GM23338 (cell line): Measurements from ENCODE around the gene SFXN5. TPM values are rescaled to one million over a fixed set of nuclear protein-coding genes. Genes with fewer than 3 reads are reported as not detected.

Experiments
- ATAC-seq: fragments of 200-7000 bp; cut with Tn5 transposase; 3 replicates; pipeline ENCODE4 v1.9.1; 2020
- DNase-seq: peaks from one replicate; pipeline ENCODE4 v3.0.0-alpha.2; 2015; ENCODE audit warnings: low spot score
- H2AFZ ChIP-seq: fragments of 200-600 bp; sonication (generic); 2 replicates; pipeline ENCODE4 v1.8.0; 2016; ENCODE audit warnings: antibody characterized with exemption, mild to moderate bottlenecking, moderate library complexity
- H3F3A ChIP-seq: fragments of 200-600 bp; sonication (generic); replicated peaks from 2 replicates; pipeline ENCODE4 v1.8.0; 2017; ENCODE audit warnings: antibody characterized with exemption, mixed run types, low read depth
- H3K27ac ChIP-seq: fragments of 200-600 bp; sonication (generic); 2 replicates; pipeline ENCODE4 v1.6.1; 2016; ENCODE audit warnings: low read depth
- H3K27me3 ChIP-seq: fragments of 200-600 bp; sonication (generic); 2 replicates; pipeline ENCODE4 v1.8.0; 2016; ENCODE audit warnings: mild to moderate bottlenecking, mixed run types, moderate library complexity; ENCODE audit not compliant: insufficient read depth
- H3K36me3 ChIP-seq: fragments of 200-600 bp; sonication (generic); 2 replicates; pipeline ENCODE4 v1.8.0; 2016; ENCODE audit warnings: mild to moderate bottlenecking; ENCODE audit not compliant: insufficient read depth
- H3K4me1 ChIP-seq: fragments of 200-600 bp; sonication (generic); 2 replicates; pipeline ENCODE4 v1.8.0; 2016; ENCODE audit warnings: mild to moderate bottlenecking, moderate library complexity; ENCODE audit not compliant: insufficient read depth
- H3K4me2 ChIP-seq: fragments of 200-600 bp; sonication (generic); 2 replicates; pipeline ENCODE4 v1.7.1; 2017; ENCODE audit warnings: mixed run types
- H3K4me3 ChIP-seq: fragments of 200-600 bp; sonication (generic); 2 replicates; pipeline ENCODE4 v1.6.1; 2016; ENCODE audit warnings: mixed run types
- H3K79me2 ChIP-seq: fragments of 200-600 bp; sonication (generic); replicated peaks from 2 replicates; pipeline ENCODE4 v1.8.0; 2017; ENCODE audit warnings: mild to moderate bottlenecking; ENCODE audit not compliant: insufficient read depth
- H3K9me2 ChIP-seq: fragments of 200-600 bp; sonication (generic); 2 replicates; pipeline ENCODE4 v1.8.0; 2017; ENCODE audit not compliant: insufficient read depth
- H4K20me1 ChIP-seq: fragments of 200-600 bp; sonication (generic); replicated peaks from 2 replicates; pipeline ENCODE4 v1.8.0; 2017; ENCODE audit warnings: mild to moderate bottlenecking; ENCODE audit not compliant: insufficient read depth
- H3K27ac Mint-ChIP-seq: 2 replicates; pipeline ENCODE4 v1.8.0; 2020; ENCODE audit warnings: inconsistent platforms, mild to moderate bottlenecking, moderate library complexity, mixed read lengths
- H3K27me3 Mint-ChIP-seq: 3 replicates; pipeline ENCODE4 v1.8.0; 2022; ENCODE audit warnings: low read depth, mild to moderate bottlenecking, moderate library complexity, mixed read lengths, inconsistent platforms; ENCODE audit not compliant: insufficient read depth, poor library complexity
- H3K36me3 Mint-ChIP-seq: 3 replicates; pipeline ENCODE4 v1.8.0; 2021; ENCODE audit warnings: low read depth, mild to moderate bottlenecking, inconsistent platforms, moderate library complexity, mixed read lengths
- H3K4me1 Mint-ChIP-seq: 3 replicates; pipeline ENCODE4 v1.8.0; 2020; ENCODE audit warnings: mild to moderate bottlenecking, inconsistent platforms, mixed read lengths
- H3K4me3 Mint-ChIP-seq: 3 replicates; pipeline ENCODE4 v1.8.0; 2021; ENCODE audit warnings: moderate library complexity, mild to moderate bottlenecking, inconsistent platforms, mixed read lengths
- H3K9me3 Mint-ChIP-seq: 3 replicates; pipeline ENCODE4 v1.8.0; 2020; ENCODE audit warnings: moderate library complexity, mild to moderate bottlenecking, inconsistent platforms, mixed read lengths
- CTCF ChIP-seq, 2 experiments: fragments of 200-600 bp in 1 of 2; sonication (generic) in 1 of 2; conservative IDR thresholded peaks; 2 replicates each; pipeline versions ENCODE4 v1.5.1 to v1.6.1; 2016 to 2017; ENCODE audit warnings: antibody characterized with exemption in 2 of 2, low read depth in 2 of 2, mild to moderate bottlenecking in 2 of 2, moderate library complexity in 1 of 2
- ETS1 ChIP-seq: IDR thresholded peaks from 2 replicates; pipeline ENCODE4 v1.6.1; 2016; ENCODE audit warnings: antibody characterized with exemption
- EZH2phosphoT487 ChIP-seq: fragments of 200-600 bp; sonication (generic); IDR thresholded peaks from one replicate; pipeline ENCODE4 v1.8.1; 2018; ENCODE audit warnings: antibody characterized with exemption; ENCODE audit not compliant: unreplicated experiment
- JUNB ChIP-seq: IDR thresholded peaks from one replicate; pipeline ENCODE4 v1.6.1; 2016; ENCODE audit warnings: antibody characterized with exemption; ENCODE audit not compliant: unreplicated experiment
- NANOG ChIP-seq: IDR thresholded peaks from 2 replicates; pipeline ENCODE4 v1.6.1; 2016; ENCODE audit warnings: antibody characterized with exemption, borderline replicate concordance
- POLR2AphosphoS5 ChIP-seq: IDR thresholded peaks from 2 replicates; pipeline ENCODE4 v1.6.1; 2016; ENCODE audit warnings: antibody characterized with exemption, low read depth
- STAT1 ChIP-seq: IDR thresholded peaks from one replicate; pipeline ENCODE4 v1.6.1; 2016; ENCODE audit warnings: antibody characterized with exemption; ENCODE audit not compliant: unreplicated experiment
- ZNF114 ChIP-seq: fragments of 250-450 bp; sonication (Bioruptor Pico); IDR thresholded peaks from 2 replicates; pipeline ENCODE4 v1.5.0; 2020; ENCODE audit warnings: mild to moderate bottlenecking, moderate library complexity
- ZNF331 ChIP-seq: fragments of 250-450 bp; sonication (Bioruptor Pico); IDR thresholded peaks from 2 replicates; pipeline ENCODE4 v1.5.0; 2020; ENCODE audit warnings: low read depth, mild to moderate bottlenecking, moderate library complexity
- polyA plus RNA-seq: library from polyadenylated mRNA; unstranded; fragments of >200 nt; fragmentation: Nextera tagmentation; extraction: Ambion mirVana; gene quantifications from 2 replicates; pipeline ENCODE4 v1.2.1, GENCODE V29; 2016
- total RNA-seq: library from RNA; depleted of rRNA; stranded (reverse); fragments of >200 nt; shearing (Covaris generic); gene quantifications from 2 replicates; pipeline ENCODE4 v1.2.3, GENCODE V29; 2014

SFXN5 gene
- total and polyA plus RNA-seq, 2 experiments from 2014 or later: 23.6 to 25.8 TPM

- 0 out of 2 replicates have a peak, but pooled peaks cover 3% of the 10 kb centered on the region for H3K9me2 ChIP-seq
- no peak for DNase-seq
- H3F3A ChIP-seq: peaks cover 13% of the 10 kb centered on the region
- no peaks in the 10 kb centered on the region for H3K27me3 ChIP-seq
- H3K27ac ChIP-seq: no peak overlapping the region
- 0 out of 2 replicates have a peak overlapping the region, but pooled peaks have one; percentile 59 for H3K4me2 ChIP-seq
- ATAC-seq: no peak
- peaks cover 46% of the 10 kb centered on the region for H3K4me1 Mint-ChIP-seq
- H3K27me3 Mint-ChIP-seq: peaks cover 29% of the 10 kb centered on the region
- no peaks in the 10 kb centered on the region; the same call in 1 of the 2 replicates for H3K36me3 ChIP-seq
- no peak overlapping the region for H3K4me3 ChIP-seq
- no peaks in the 10 kb centered on the region for H4K20me1 ChIP-seq
- peaks cover 15% of the 10 kb centered on the region for H3K36me3 Mint-ChIP-seq
- H3K4me1 ChIP-seq: peaks cover 24% of the 10 kb centered on the region
- no peak for TF ChIP-seq CTCF (conservative IDR thresholded peaks at IDR 0.05; ENCODE audit: low read depth in 2 of 2)
- no peak for TF ChIP-seq ETS1
- TF ChIP-seq POLR2AphosphoS5: no peak
- no peak for TF ChIP-seq ZNF114 (CRISPR knock-in tag)
- no peak for TF ChIP-seq ZNF331 (CRISPR knock-in tag)
- no peak overlapping the region for H2AFZ ChIP-seq
- H3K27ac Mint-ChIP-seq: no peak overlapping the region
- H3K4me3 Mint-ChIP-seq: no peak overlapping the region
- H3K79me2 ChIP-seq: no peaks in the 10 kb centered on the region
- no peaks in the 10 kb centered on the region for H3K9me3 Mint-ChIP-seq
Observed at GRCh38 chr2:72952961-72953360, 118.6 kb downstream of the SFXN5 start.

GRCh38 chr2:72952110-72952823 is 119.2 kb downstream of the SFXN5 start:
- peaks cover 46% of the 10 kb centered on the region for H3K4me1 Mint-ChIP-seq
- peak overlapping the region; percentile 100 for H3K27ac ChIP-seq
- no peaks in the 10 kb centered on the region for H3K79me2 ChIP-seq
- H3K9me3 Mint-ChIP-seq: no peaks in the 10 kb centered on the region
- H3K4me3 Mint-ChIP-seq: no peak overlapping the region; the same call in 2 of the 3 replicates
- 0 out of 2 replicates have a peak, but pooled peaks cover 3% of the 10 kb centered on the region for H3K9me2 ChIP-seq
- H3K4me3 ChIP-seq: no peak overlapping the region
- TF ChIP-seq CTCF (conservative IDR thresholded peaks at IDR 0.05; ENCODE audit: low read depth in 2 of 2): peak; percentile 42 to 65
- TF ChIP-seq NANOG: no peak
- TF ChIP-seq STAT1: no peak
- TF ChIP-seq JUNB: no peak
- no peak for TF ChIP-seq ETS1
- TF ChIP-seq EZH2phosphoT487: no peak
- no peak for TF ChIP-seq ZNF114 (CRISPR knock-in tag)
- TF ChIP-seq POLR2AphosphoS5: no peak
- ATAC-seq (peak; percentile 9), DNase-seq (peak; percentile 34)
- H3K4me1 ChIP-seq: peaks cover 24% of the 10 kb centered on the region
- no peak overlapping the region for H2AFZ ChIP-seq
- H3F3A ChIP-seq: peaks cover 13% of the 10 kb centered on the region
- peaks cover 15% of the 10 kb centered on the region for H3K36me3 Mint-ChIP-seq
- H3K27ac Mint-ChIP-seq: peak overlapping the region; percentile 83
- H3K4me2 ChIP-seq: peak overlapping the region; percentile 59; the same call in 1 of the 2 replicates
- no peaks in the 10 kb centered on the region; the same call in 1 of the 2 replicates for H3K36me3 ChIP-seq
- no peaks in the 10 kb centered on the region for H3K27me3 ChIP-seq
- no peaks in the 10 kb centered on the region for H4K20me1 ChIP-seq
- H3K27me3 Mint-ChIP-seq: peaks cover 29% of the 10 kb centered on the region
